SH-SY5Y (cell line): ENCODE results near the gene PTPRM.

Experiments used
- GATA2 ChIP-seq: IDR thresholded peaks from 2 replicates; pipeline ENCODE4 v1.6.1; 2011; ENCODE audit warnings: mild to moderate bottlenecking, low read depth, low read length
- GATA3 ChIP-seq: IDR thresholded peaks from 2 replicates; pipeline ENCODE4 v1.6.1; 2011; ENCODE audit warnings: low read depth, mild to moderate bottlenecking, low read length, moderate library complexity

DNA sequence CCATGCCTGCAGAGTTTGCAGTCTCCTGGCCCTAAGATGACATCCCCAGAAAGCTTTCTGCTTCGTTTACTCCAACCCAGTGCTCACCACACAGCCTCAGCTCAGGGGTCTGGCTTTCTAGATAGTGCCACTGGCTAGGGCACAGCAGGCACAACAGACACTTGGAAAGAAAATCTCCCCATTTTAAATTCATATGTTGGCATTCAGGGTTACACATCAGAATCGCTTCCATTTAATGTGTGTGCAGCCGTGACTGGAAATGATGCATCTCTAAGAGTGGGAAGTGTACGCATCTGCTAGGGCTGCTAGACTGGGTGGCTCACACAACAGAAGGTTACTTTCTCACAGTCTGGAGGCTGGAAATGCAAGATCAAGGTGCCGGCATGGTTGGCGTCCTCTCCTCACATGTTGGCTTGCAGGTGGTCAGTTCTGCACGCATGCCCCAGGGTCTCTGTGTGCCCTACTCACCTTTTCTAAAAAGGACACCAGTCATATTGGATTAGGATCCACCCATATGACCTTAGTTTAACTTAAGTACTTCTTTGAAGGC lies 712.7 kb downstream of the PTPRM start:
- TF ChIP-seq GATA2 (no peak), GATA3 (no peak)
